WTC11 (cell line): ENCODE data around the gene TEX52. TPM values are rescaled to one million over a fixed set of nuclear protein-coding genes. Genes with fewer than 3 reads are reported as not detected.
A peak's percentile ranks its signal among the peaks of the same experiment; 100 is the strongest.

ENCODE experiments used
- AFF4 ChIP-seq: sonication (generic); formaldehyde crosslinking; IDR thresholded peaks from 2 replicates; pipeline ENCODE4 v1.8.1; 2023; ENCODE audit warnings: mild to moderate bottlenecking, missing genetic modification reagents, borderline replicate concordance
- FOXJ3 ChIP-seq: sonication (generic); formaldehyde crosslinking; IDR thresholded peaks from 2 replicates; pipeline ENCODE4 v1.9.0; 2021; ENCODE audit warnings: missing genetic modification reagents, mild to moderate bottlenecking, borderline replicate concordance
- FOXK1 ChIP-seq: sonication (generic); formaldehyde crosslinking; IDR thresholded peaks from 2 replicates; pipeline ENCODE4 v1.8.0; 2022; ENCODE audit warnings: mild to moderate bottlenecking, moderate library complexity, missing genetic modification reagents
- GRHL2 ChIP-seq: fragments of 250-450 bp; sonication (Bioruptor Pico); IDR thresholded peaks from 2 replicates; pipeline ENCODE4 v1.8.0; 2022; ENCODE audit warnings: mild to moderate bottlenecking, moderate library complexity; ENCODE audit not compliant: insufficient replicate concordance, severe bottlenecking
- HMGA2 ChIP-seq: fragments of 250-450 bp; sonication (Bioruptor Pico); IDR thresholded peaks from 2 replicates; pipeline ENCODE4 v1.4.0; 2021; ENCODE audit warnings: mild to moderate bottlenecking, moderate library complexity
- MLX ChIP-seq: sonication (generic); formaldehyde crosslinking; IDR thresholded peaks from 2 replicates; pipeline ENCODE4 v1.8.1; 2023; ENCODE audit warnings: mild to moderate bottlenecking, missing genetic modification reagents, moderate library complexity
- NFE2L1 ChIP-seq: sonication (generic); formaldehyde crosslinking; IDR thresholded peaks from 2 replicates; pipeline ENCODE4 v1.8.1; 2023; ENCODE audit warnings: missing genetic modification reagents
- NR1H2 ChIP-seq: sonication (generic); formaldehyde crosslinking; IDR thresholded peaks from 2 replicates; pipeline ENCODE4 v1.9.0; 2021; ENCODE audit warnings: mild to moderate bottlenecking, moderate library complexity, missing genetic modification reagents
- NR2C2 ChIP-seq: sonication (generic); formaldehyde crosslinking; IDR thresholded peaks from 2 replicates; pipeline ENCODE4 v1.8.0; 2022; ENCODE audit warnings: mild to moderate bottlenecking, missing genetic modification reagents
- PRRX2 ChIP-seq: fragments of 250-450 bp; sonication (Bioruptor Pico); IDR thresholded peaks from 2 replicates; pipeline ENCODE4 v1.8.0; 2021; ENCODE audit warnings: mild to moderate bottlenecking
- RELA ChIP-seq: sonication (generic); formaldehyde crosslinking; IDR thresholded peaks from 2 replicates; pipeline ENCODE4 v1.8.1; 2022; ENCODE audit warnings: missing genetic modification reagents, mild to moderate bottlenecking, borderline replicate concordance
- SOX15 ChIP-seq: fragments of 250-450 bp; sonication (Bioruptor Pico); IDR thresholded peaks from 2 replicates; pipeline ENCODE4 v1.9.0; 2021; ENCODE audit warnings: mild to moderate bottlenecking
- ZBTB21 ChIP-seq: sonication (generic); formaldehyde crosslinking; IDR thresholded peaks from 2 replicates; pipeline ENCODE4 v1.8.1; 2023; ENCODE audit warnings: mild to moderate bottlenecking, missing genetic modification reagents, borderline replicate concordance
- ZNF138 ChIP-seq: sonication (generic); formaldehyde crosslinking; conservative IDR thresholded peaks from 2 replicates; pipeline ENCODE4 v1.8.1; 2022; ENCODE audit warnings: mild to moderate bottlenecking, moderate library complexity, missing genetic modification reagents
- ZNF219 ChIP-seq: sonication (generic); formaldehyde crosslinking; IDR thresholded peaks from 2 replicates; pipeline ENCODE4 v1.8.0; 2023; ENCODE audit warnings: missing genetic modification reagents, mild to moderate bottlenecking, borderline replicate concordance
- ZNF416 ChIP-seq: fragments of 250-450 bp; sonication (Bioruptor Pico); IDR thresholded peaks from 2 replicates; pipeline ENCODE4 v1.9.0; 2021; ENCODE audit warnings: mild to moderate bottlenecking, inconsistent platforms
- ZNF425 ChIP-seq: fragments of 250-450 bp; sonication (Bioruptor Pico); conservative IDR thresholded peaks from 2 replicates; pipeline ENCODE4 v1.9.0; 2021; ENCODE audit warnings: mild to moderate bottlenecking
- ZSCAN18 ChIP-seq: fragments of 250-450 bp; sonication (Bioruptor Pico); IDR thresholded peaks from 2 replicates; pipeline ENCODE4 v2.1.2; 2022; ENCODE audit warnings: mild to moderate bottlenecking, moderate library complexity
- total RNA-seq: library from RNA; stranded (reverse); gene quantifications from 3 replicates; pipeline ENCODE4 v1.2.3, GENCODE V29; 2021
- TF ChIP-seq, protein P1 (sequence below): sonication (generic); formaldehyde crosslinking; IDR thresholded peaks from 2 replicates; pipeline ENCODE4 v1.8.1; 2022; ENCODE audit warnings: mild to moderate bottlenecking, moderate library complexity, missing genetic modification reagents
- TF ChIP-seq, protein P2 (sequence below): sonication (generic); formaldehyde crosslinking; IDR thresholded peaks from 2 replicates; pipeline ENCODE4 v1.8.0; 2023; ENCODE audit warnings: mild to moderate bottlenecking, missing genetic modification reagents
- TF ChIP-seq, protein P3 (sequence below): sonication (generic); formaldehyde crosslinking; IDR thresholded peaks from 2 replicates; pipeline ENCODE4 v1.8.1; 2023; ENCODE audit warnings: mild to moderate bottlenecking, missing genetic modification reagents, moderate library complexity
- TF ChIP-seq, protein P4 (sequence below): fragments of 250-450 bp; sonication (Bioruptor Pico); IDR thresholded peaks from 2 replicates; pipeline ENCODE4 v1.9.0; 2021; ENCODE audit warnings: mild to moderate bottlenecking

Gene TEX52
- total RNA-seq, 1 experiment from 2014 or later: not detected

DNA sequence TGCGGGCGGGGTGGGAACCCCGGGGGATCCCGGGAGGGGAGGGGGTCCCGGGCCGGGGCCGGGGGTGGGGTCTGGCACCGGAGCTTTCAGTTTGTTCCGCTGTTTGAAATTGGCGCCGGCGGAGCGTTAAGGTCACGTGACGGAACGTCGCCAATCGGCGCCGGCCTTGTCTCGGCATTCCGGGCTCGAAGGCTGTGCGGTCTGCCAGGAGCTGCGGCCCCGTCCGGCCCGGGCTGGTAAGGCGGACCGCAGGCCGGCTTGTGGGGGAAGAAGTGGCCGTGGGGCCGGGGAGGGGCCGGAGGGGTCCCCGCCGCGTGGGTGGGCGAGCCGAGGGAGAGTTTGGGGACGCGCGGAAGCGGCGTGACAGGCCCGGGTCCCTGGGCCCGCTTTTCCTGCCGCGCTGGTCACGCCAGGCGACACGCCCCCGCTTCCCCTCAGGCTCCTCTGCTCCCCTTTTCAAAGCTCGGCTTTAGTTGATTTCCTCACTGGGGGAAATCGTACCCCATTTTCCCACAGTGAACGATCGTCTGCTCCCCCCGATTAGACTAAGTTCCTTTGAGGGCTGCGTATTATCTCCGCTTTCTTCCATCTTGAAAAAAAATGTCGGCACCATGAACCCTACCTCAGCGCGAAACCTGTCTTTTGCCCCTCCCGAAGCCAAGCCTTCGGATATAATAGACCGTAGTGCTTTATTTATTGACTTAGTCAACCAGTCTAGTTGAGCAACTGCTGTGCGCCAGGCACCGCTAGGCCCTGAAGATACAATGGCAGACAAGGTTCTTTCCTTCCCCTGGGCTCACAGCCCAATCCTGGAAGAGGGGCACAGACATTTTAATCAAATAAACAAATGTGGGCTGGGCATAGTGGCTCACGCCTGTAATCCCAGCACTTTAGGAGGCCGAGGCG, 20.5 kb upstream of the TEX52 start, which contains the start of the genes FOXM1 and RHNO1 (continued):
- TF ChIP-seq AFF4 (CRISPR knock-in tag) (no peak), RELA (CRISPR knock-in tag) (0 out of 2 replicates have a peak, but pooled peaks have one; percentile 64), FOXJ3 (CRISPR knock-in tag) (no peak), HMGA2 (CRISPR knock-in tag) (no peak), PRRX2 (no peak), NR1H2 (no peak), NR2C2 (CRISPR knock-in tag) (no peak; the same call in 1 of the 2 replicates), MLX (no peak), NFE2L1 (CRISPR knock-in tag) (peak; percentile 43; the same call in 1 of the 2 replicates), GRHL2 (CRISPR knock-in tag) (no peak), ZNF219 (CRISPR knock-in tag) (no peak), ZNF425 (CRISPR knock-in tag) (no peak), ZNF138 (CRISPR knock-in tag) (no peak), ZSCAN18 (CRISPR knock-in tag) (no peak), ZBTB21 (CRISPR knock-in tag) (no peak), SOX15 (CRISPR knock-in tag) (no peak), FOXK1 (CRISPR knock-in tag) (peak; percentile 22; the same call in 1 of the 2 replicates), ZNF416 (no peak)
- TF ChIP-seq, protein P1, sequence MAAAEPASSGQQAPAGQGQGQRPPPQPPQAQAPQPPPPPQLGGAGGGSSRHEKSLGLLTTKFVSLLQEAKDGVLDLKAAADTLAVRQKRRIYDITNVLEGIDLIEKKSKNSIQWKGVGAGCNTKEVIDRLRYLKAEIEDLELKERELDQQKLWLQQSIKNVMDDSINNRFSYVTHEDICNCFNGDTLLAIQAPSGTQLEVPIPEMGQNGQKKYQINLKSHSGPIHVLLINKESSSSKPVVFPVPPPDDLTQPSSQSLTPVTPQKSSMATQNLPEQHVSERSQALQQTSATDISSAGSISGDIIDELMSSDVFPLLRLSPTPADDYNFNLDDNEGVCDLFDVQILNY (CRISPR knock-in tag): peak; percentile 64; the same call in 1 of the 2 replicates
- TF ChIP-seq, protein P2, sequence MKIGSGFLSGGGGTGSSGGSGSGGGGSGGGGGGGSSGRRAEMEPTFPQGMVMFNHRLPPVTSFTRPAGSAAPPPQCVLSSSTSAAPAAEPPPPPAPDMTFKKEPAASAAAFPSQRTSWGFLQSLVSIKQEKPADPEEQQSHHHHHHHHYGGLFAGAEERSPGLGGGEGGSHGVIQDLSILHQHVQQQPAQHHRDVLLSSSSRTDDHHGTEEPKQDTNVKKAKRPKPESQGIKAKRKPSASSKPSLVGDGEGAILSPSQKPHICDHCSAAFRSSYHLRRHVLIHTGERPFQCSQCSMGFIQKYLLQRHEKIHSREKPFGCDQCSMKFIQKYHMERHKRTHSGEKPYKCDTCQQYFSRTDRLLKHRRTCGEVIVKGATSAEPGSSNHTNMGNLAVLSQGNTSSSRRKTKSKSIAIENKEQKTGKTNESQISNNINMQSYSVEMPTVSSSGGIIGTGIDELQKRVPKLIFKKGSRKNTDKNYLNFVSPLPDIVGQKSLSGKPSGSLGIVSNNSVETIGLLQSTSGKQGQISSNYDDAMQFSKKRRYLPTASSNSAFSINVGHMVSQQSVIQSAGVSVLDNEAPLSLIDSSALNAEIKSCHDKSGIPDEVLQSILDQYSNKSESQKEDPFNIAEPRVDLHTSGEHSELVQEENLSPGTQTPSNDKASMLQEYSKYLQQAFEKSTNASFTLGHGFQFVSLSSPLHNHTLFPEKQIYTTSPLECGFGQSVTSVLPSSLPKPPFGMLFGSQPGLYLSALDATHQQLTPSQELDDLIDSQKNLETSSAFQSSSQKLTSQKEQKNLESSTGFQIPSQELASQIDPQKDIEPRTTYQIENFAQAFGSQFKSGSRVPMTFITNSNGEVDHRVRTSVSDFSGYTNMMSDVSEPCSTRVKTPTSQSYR (CRISPR knock-in tag): peak; percentile 73; the same call in 1 of the 2 replicates
- TF ChIP-seq, protein P3, sequence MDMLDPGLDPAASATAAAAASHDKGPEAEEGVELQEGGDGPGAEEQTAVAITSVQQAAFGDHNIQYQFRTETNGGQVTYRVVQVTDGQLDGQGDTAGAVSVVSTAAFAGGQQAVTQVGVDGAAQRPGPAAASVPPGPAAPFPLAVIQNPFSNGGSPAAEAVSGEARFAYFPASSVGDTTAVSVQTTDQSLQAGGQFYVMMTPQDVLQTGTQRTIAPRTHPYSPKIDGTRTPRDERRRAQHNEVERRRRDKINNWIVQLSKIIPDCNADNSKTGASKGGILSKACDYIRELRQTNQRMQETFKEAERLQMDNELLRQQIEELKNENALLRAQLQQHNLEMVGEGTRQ (CRISPR knock-in tag): peak; percentile 95
- TF ChIP-seq, protein P4, sequence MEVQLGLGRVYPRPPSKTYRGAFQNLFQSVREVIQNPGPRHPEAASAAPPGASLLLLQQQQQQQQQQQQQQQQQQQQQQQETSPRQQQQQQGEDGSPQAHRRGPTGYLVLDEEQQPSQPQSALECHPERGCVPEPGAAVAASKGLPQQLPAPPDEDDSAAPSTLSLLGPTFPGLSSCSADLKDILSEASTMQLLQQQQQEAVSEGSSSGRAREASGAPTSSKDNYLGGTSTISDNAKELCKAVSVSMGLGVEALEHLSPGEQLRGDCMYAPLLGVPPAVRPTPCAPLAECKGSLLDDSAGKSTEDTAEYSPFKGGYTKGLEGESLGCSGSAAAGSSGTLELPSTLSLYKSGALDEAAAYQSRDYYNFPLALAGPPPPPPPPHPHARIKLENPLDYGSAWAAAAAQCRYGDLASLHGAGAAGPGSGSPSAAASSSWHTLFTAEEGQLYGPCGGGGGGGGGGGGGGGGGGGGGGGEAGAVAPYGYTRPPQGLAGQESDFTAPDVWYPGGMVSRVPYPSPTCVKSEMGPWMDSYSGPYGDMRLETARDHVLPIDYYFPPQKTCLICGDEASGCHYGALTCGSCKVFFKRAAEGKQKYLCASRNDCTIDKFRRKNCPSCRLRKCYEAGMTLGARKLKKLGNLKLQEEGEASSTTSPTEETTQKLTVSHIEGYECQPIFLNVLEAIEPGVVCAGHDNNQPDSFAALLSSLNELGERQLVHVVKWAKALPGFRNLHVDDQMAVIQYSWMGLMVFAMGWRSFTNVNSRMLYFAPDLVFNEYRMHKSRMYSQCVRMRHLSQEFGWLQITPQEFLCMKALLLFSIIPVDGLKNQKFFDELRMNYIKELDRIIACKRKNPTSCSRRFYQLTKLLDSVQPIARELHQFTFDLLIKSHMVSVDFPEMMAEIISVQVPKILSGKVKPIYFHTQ (CRISPR knock-in tag): no peak
